ENCODE data around the gene MCM9. TPM values are rescaled to one million over a fixed set of nuclear protein-coding genes. Genes with fewer than 3 reads are reported as not detected.

MCM9 gene
- total and polyA plus RNA-seq, 2 of the 13 experiments (the other 11 are each of a cell fraction or from before 2014, with no cell fraction given) = 3.8 to 17.2 TPM

- BruUV-seq (replicated peaks) = no TSS peak
- Histone ChIP-seq H3K27ac (ENCODE audit: extremely low read length, insufficient read depth, low read length) (no peak overlapping the region), H3K4me1 (ENCODE audit: insufficient read depth, low read length) (peaks cover 20% of the 10 kb centered on the region), H3K4me3 (replicated peaks in 1 of 3; ENCODE audit: insufficient read depth in 1 of 3, low read depth in 2 of 3, low read length in 3 of 3) (no peak overlapping the region), H3K4me2 (ENCODE audit: low read depth, low read length) (no peak overlapping the region), H2AFZ (ENCODE audit: low read length) (no peak overlapping the region), H3K9ac (ENCODE audit: insufficient read depth, low read depth, low read length) (no peak overlapping the region), H3K79me2 (ENCODE audit: insufficient read depth, low read length) (no peaks in the 10 kb centered on the region), H3K9me3 (ENCODE audit: low read length) (no peaks in the 10 kb centered on the region), H3K27me3 (ENCODE audit: control insufficient read depth in 1 of 2, insufficient read depth in 2 of 2, low read length in 2 of 2) (peaks cover 0 to 8% of the 10 kb centered on the region in 2 experiments; a peak in 2 of 5 replicates), H4K20me1 (ENCODE audit: insufficient read depth, low read length) (no peaks in the 10 kb centered on the region), H3K36me3 (replicated peaks in 1 of 2; ENCODE audit: control insufficient read depth in 1 of 2, insufficient read depth in 2 of 2, low read length in 2 of 2) (no peaks in the 10 kb centered on the region)
- ChIA-PET CTCF (ENCODE audit: low intra/inter-chr PET ratio, low total read pairs) (no interaction called here), POLR2A (no interaction called here)
- intact Hi-C loops (cut with micrococcal nuclease; ENCODE audit: unreplicated experiment) (no loop called here), in situ Hi-C loops (cut with HindIII; ENCODE audit: extremely low pct_ligation_motif_present, low pct_unique_long_range_greater_than_20kb) (no loop called here)
- DNase-seq (ENCODE audit: low spot score) = no peak
- ATAC-seq = no peak
- no peak for FAIRE-seq
- TF ChIP-seq ZNF605 (CRISPR knock-in tag; IDR thresholded peaks at IDR 0.05) = no peak
- no peak for TF ChIP-seq FOXP4 (CRISPR knock-in tag; IDR thresholded peaks at IDR 0.05)
- TF ChIP-seq, protein P1, sequence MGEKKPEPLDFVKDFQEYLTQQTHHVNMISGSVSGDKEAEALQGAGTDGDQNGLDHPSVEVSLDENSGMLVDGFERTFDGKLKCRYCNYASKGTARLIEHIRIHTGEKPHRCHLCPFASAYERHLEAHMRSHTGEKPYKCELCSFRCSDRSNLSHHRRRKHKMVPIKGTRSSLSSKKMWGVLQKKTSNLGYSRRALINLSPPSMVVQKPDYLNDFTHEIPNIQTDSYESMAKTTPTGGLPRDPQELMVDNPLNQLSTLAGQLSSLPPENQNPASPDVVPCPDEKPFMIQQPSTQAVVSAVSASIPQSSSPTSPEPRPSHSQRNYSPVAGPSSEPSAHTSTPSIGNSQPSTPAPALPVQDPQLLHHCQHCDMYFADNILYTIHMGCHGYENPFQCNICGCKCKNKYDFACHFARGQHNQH (CRISPR knock-in tag; IDR thresholded peaks at IDR 0.05) = no peak
- no peak for TF ChIP-seq ZNF234 (CRISPR knock-in tag; conservative IDR thresholded peaks at IDR 0.05)
- no peak for TF ChIP-seq KAT7 (CRISPR knock-in tag; IDR thresholded peaks at IDR 0.05; ENCODE audit: borderline replicate concordance)
- TF ChIP-seq ZNF501 (CRISPR knock-in tag; IDR thresholded peaks at IDR 0.05) = no peak
- no peak for TF ChIP-seq HES4 (CRISPR knock-in tag; IDR thresholded peaks at IDR 0.05; ENCODE audit: borderline replicate concordance)
- no peak for TF ChIP-seq MAFF (IDR thresholded peaks at IDR 0.05; ENCODE audit: low read depth, low read length)
- TF ChIP-seq NAIF1 (CRISPR knock-in tag; IDR thresholded peaks at IDR 0.05; ENCODE audit: borderline replicate concordance) = no peak
- TF ChIP-seq SALL1 (CRISPR knock-in tag; IDR thresholded peaks at IDR 0.05) = no peak
- TF ChIP-seq, protein P2, sequence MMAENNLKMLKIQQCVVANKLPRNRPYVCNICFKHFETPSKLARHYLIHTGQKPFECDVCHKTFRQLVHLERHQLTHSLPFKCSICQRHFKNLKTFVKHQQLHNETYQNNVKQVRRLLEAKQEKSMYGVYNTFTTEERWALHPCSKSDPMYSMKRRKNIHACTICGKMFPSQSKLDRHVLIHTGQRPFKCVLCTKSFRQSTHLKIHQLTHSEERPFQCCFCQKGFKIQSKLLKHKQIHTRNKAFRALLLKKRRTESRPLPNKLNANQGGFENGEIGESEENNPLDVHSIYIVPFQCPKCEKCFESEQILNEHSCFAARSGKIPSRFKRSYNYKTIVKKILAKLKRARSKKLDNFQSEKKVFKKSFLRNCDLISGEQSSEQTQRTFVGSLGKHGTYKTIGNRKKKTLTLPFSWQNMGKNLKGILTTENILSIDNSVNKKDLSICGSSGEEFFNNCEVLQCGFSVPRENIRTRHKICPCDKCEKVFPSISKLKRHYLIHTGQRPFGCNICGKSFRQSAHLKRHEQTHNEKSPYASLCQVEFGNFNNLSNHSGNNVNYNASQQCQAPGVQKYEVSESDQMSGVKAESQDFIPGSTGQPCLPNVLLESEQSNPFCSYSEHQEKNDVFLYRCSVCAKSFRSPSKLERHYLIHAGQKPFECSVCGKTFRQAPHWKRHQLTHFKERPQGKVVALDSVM (CRISPR knock-in tag; IDR thresholded peaks at IDR 0.05) = no peak
- TF ChIP-seq KLF11 (CRISPR knock-in tag; IDR thresholded peaks at IDR 0.05) = no peak
- TF ChIP-seq PHF20 (CRISPR knock-in tag; IDR thresholded peaks at IDR 0.05) = no peak
- TF ChIP-seq CEBPB (IDR thresholded peaks at IDR 0.05; ENCODE audit: borderline replicate concordance, low read depth, low read length) = no peak
- no peak for TF ChIP-seq MAFG (CRISPR knock-in tag; IDR thresholded peaks at IDR 0.05)
- TF ChIP-seq, protein P3, sequence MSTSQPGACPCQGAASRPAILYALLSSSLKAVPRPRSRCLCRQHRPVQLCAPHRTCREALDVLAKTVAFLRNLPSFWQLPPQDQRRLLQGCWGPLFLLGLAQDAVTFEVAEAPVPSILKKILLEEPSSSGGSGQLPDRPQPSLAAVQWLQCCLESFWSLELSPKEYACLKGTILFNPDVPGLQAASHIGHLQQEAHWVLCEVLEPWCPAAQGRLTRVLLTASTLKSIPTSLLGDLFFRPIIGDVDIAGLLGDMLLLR (CRISPR knock-in tag; IDR thresholded peaks at IDR 0.05) = no peak
- TF ChIP-seq ZNF138 (CRISPR knock-in tag; IDR thresholded peaks at IDR 0.05; ENCODE audit: low read depth) = no peak
- no peak for TF ChIP-seq ADNP (CRISPR knock-in tag; IDR thresholded peaks at IDR 0.05)
- no peak for TF ChIP-seq ATF7-NPFF (CRISPR knock-in tag; IDR thresholded peaks at IDR 0.05; ENCODE audit: low read depth)
- no peak for TF ChIP-seq HOXA3 (CRISPR knock-in tag; IDR thresholded peaks at IDR 0.05)
- 65% methylated on average over 3 of the region's 3 CpGs for WGBS (ENCODE audit: low lambda C conversion rate)
Measured at GRCh38 chr6:118782651-118783050, 152.3 kb downstream of the MCM9 start.
